PC-3 (cell line): Measurements from ENCODE around the gene STIM1. TPM values are rescaled to one million over a fixed set of nuclear protein-coding genes. Genes with fewer than 3 reads are reported as not detected.

Source experiments
- ATAC-seq: fragments of 200-7000 bp; cut with Tn5 transposase; 2 replicates; pipeline ENCODE4 v1.9.1; 2020; ENCODE audit warnings: mild to moderate bottlenecking, moderate library complexity
- BruUV-seq: library from RNA; stranded (reverse); fragments of 400-500 nt; replicated peaks from 2 replicates; lab custom pipeline; 2021; lab: Mats Ljungman, UMichigan
- CTCF ChIA-PET: fragments of 300-600 bp; sonication (Branson Sonifier 250); formaldehyde crosslinking; loops from one replicate; lab custom pipeline; 2022; ENCODE audit warnings: antibody characterized with exemption; lab: Charles Lee
- POLR2A ChIA-PET: fragments of 300-600 bp; sonication (Branson Sonifier 250); formaldehyde crosslinking; loops from one replicate; lab custom pipeline; 2022; ENCODE audit warnings: antibody characterized with exemption; ENCODE audit not compliant: unreplicated experiment; lab: Charles Lee
- DNase-seq: peaks from one replicate; pipeline ENCODE4 v3.0.0-alpha.2; 2015
- H2AFZ ChIP-seq: fragments of 300-600 bp; sonication (generic); 2 replicates; pipeline ENCODE4 v1.6.0; 2016; ENCODE audit warnings: antibody characterized with exemption, low read length
- H3F3A ChIP-seq: fragments of 300-600 bp; sonication (generic); one replicate; pipeline ENCODE4 v1.6.0; 2017; ENCODE audit warnings: antibody characterized with exemption, low read length, control low read depth, mild to moderate bottlenecking; ENCODE audit not compliant: unreplicated experiment
- H3K27ac ChIP-seq: fragments of 300-600 bp; sonication (generic); 2 replicates; pipeline ENCODE4 v1.5.1; 2016; ENCODE audit warnings: mild to moderate bottlenecking, low read length
- H3K27me3 ChIP-seq: fragments of 300-600 bp; sonication (generic); 2 replicates; pipeline ENCODE4 v1.6.1; 2016; ENCODE audit warnings: low read length, mixed read lengths
- H3K36me3 ChIP-seq: fragments of 300-600 bp; sonication (generic); 2 replicates; pipeline ENCODE4 v1.6.1; 2016; ENCODE audit warnings: low read depth, mixed run types, low read length, mixed read lengths
- H3K4me1 ChIP-seq: fragments of 300-600 bp; sonication (generic); 2 replicates; pipeline ENCODE4 v1.5.1; 2016; ENCODE audit warnings: low read length; ENCODE audit not compliant: insufficient read depth
- H3K4me2 ChIP-seq: fragments of 300-600 bp; sonication (generic); 2 replicates; pipeline ENCODE4 v1.6.0; 2016; ENCODE audit warnings: low read length
- H3K4me3 ChIP-seq: fragments of 300-600 bp; sonication (generic); 2 replicates; pipeline ENCODE4 v1.5.1; 2016; ENCODE audit warnings: mild to moderate bottlenecking, low read length, mixed read lengths
- H3K79me2 ChIP-seq: fragments of 300-600 bp; sonication (generic); 2 replicates; pipeline ENCODE4 v1.6.1; 2017; ENCODE audit warnings: low read length, mixed read lengths
- H3K9ac ChIP-seq: fragments of 300-600 bp; sonication (generic); 2 replicates; pipeline ENCODE4 v1.6.0; 2016; ENCODE audit warnings: mild to moderate bottlenecking, low read length
- H3K9me2 ChIP-seq: fragments of 300-600 bp; sonication (generic); replicated peaks from 2 replicates; pipeline ENCODE4 v1.6.1; 2016; ENCODE audit warnings: mixed run types, low read length, mixed read lengths
- H3K9me3 ChIP-seq: fragments of 300-600 bp; sonication (generic); 2 replicates; pipeline ENCODE4 v1.6.1; 2016; ENCODE audit warnings: low read length, mixed read lengths
- H4K20me1 ChIP-seq: fragments of 300-600 bp; sonication (generic); 2 replicates; pipeline ENCODE4 v1.6.1; 2016; ENCODE audit warnings: low read length, mixed read lengths
- CTCF ChIP-seq: fragments of 300-600 bp; sonication (generic); conservative IDR thresholded peaks from 2 replicates; pipeline ENCODE4 v1.5.1; 2017; ENCODE audit warnings: antibody characterized with exemption, low read depth, mild to moderate bottlenecking, low read length
- EZH2 ChIP-seq: fragments of 300-600 bp; sonication (generic); IDR thresholded peaks from one replicate; pipeline ENCODE4 v1.6.1; 2017; ENCODE audit warnings: antibody characterized with exemption, mild to moderate bottlenecking, low read length; ENCODE audit not compliant: unreplicated experiment
- EZH2phosphoT487 ChIP-seq: fragments of 300-600 bp; sonication (generic); IDR thresholded peaks from 2 replicates; pipeline ENCODE4 v1.6.1; 2018; ENCODE audit warnings: mild to moderate bottlenecking, antibody characterized with exemption, low read length, borderline replicate concordance
- intact Hi-C: fragments of 100-400 bp; cut with micrococcal nuclease; formaldehyde crosslinking; loops from 2 replicates; pipeline ENCODE4 v1.9.0; 2023
- total RNA-seq: library from RNA; depleted of rRNA; stranded (reverse); fragments of >200 nt; gene quantifications from 2 replicates; pipeline ENCODE4 v1.2.3, GENCODE V29; 2014

STIM1 gene
- total RNA-seq, 1 experiment from 2014 or later = 22.8 TPM

GRCh38 chr11:4098026-4098621 lies 242.7 kb downstream of the STIM1 start:
- DNase-seq (no peak), ATAC-seq (no peak)
- peaks cover 13% of the 10 kb centered on the region for H3K36me3 ChIP-seq
- H3K4me2 ChIP-seq = no peak overlapping the region
- H3K9me3 ChIP-seq = no peaks in the 10 kb centered on the region
- TF ChIP-seq EZH2phosphoT487 (no peak), CTCF (no peak), EZH2 (no peak)
- intact Hi-C loops = no loop called here
- H4K20me1 ChIP-seq = no peaks in the 10 kb centered on the region
- no peak overlapping the region for H2AFZ ChIP-seq
- H3K27ac ChIP-seq = no peak overlapping the region
- POLR2A ChIA-PET = interaction anchor here (0.6 kb wide), 1 partner anchor 350 kb away, joined by 5 read pairs; no protein-coding TSS in a partner anchor
- peaks cover 84% of the 10 kb centered on the region for H3K79me2 ChIP-seq
- CTCF ChIA-PET = no interaction called here
- H3K4me3 ChIP-seq = no peak overlapping the region
- H3F3A ChIP-seq = no peaks in the 10 kb centered on the region
- no peaks in the 10 kb centered on the region for H3K9me2 ChIP-seq
- H3K9ac ChIP-seq = no peak overlapping the region
- peaks cover 20% of the 10 kb centered on the region for H3K4me1 ChIP-seq
- no peaks in the 10 kb centered on the region for H3K27me3 ChIP-seq
- no TSS peak for BruUV-seq

- H3K79me2 ChIP-seq = peaks cover 41% of the 10 kb centered on the region
- POLR2A ChIA-PET = no interaction called here
These were observed 247.2 kb downstream of the STIM1 start for GRCh38 chr11:4102711-4103110.

More at GRCh38 chr11:4102711-4103110, 247.2 kb downstream of the STIM1 start:
- no peaks in the 10 kb centered on the region for H3K27me3 ChIP-seq
- H3K4me1 ChIP-seq = no peaks in the 10 kb centered on the region
- no peak for DNase-seq
- H3F3A ChIP-seq = no peaks in the 10 kb centered on the region
- no peaks in the 10 kb centered on the region for H4K20me1 ChIP-seq
- peaks cover 35% of the 10 kb centered on the region for H3K36me3 ChIP-seq
- intact Hi-C loops = no loop called here
- BruUV-seq = no TSS peak
- CTCF ChIA-PET = no interaction called here
- H3K9ac ChIP-seq = no peak overlapping the region
- no peaks in the 10 kb centered on the region for H3K9me2 ChIP-seq
- ATAC-seq = no peak
- no peaks in the 10 kb centered on the region for H3K9me3 ChIP-seq
- H3K4me2 ChIP-seq = no peak overlapping the region
- TF ChIP-seq EZH2phosphoT487 (no peak), CTCF (no peak), EZH2 (no peak)
- H3K27ac ChIP-seq = no peak overlapping the region
- H3K4me3 ChIP-seq = no peak overlapping the region
- no peak overlapping the region for H2AFZ ChIP-seq
